NCI-H2171 treated with DMSO at 0.1 percent for 48 hours (cell line): Measurements from ENCODE around the gene FAM114A1.
"Not testable (repeated sequence)": the region's sequence is repeated elsewhere in the genome, so short reads cannot be mapped to it uniquely, and the experiment has no call there.

ENCODE experiments used
- DNase-seq: peaks from one replicate; lab custom pipeline; 2025; lab: John Stamatoyannopoulos, UW

FAM114A1 gene

DNA sequence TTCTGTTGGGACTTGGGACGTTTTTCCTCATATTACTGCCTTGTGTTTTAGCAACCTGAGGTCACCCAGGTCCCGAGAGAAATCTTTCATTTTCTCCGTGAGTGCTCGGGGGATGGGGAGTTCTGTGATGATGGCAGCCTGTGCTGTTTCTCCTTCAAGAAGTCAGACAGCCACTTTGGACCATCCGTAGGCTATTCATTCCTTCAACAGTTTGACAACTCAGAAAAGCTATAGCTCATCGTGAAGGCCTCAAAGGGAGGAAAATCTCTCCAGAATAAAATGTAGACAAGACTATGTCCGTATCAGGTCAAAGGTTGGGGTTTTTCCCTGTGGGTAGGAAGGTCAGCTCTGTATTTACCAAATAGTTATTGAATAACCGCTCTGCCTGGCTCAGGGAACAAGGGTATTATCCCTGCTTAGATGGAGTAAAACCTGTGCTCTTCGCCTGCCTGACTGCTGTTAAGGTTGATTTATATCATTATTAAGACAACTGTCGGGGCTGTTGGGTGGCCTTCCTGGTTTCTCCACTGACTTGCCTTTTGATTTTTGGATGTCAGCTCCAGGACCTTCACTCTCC is 36.6 kb downstream of the FAM114A1 start:
- DNase-seq: no peak

DNA sequence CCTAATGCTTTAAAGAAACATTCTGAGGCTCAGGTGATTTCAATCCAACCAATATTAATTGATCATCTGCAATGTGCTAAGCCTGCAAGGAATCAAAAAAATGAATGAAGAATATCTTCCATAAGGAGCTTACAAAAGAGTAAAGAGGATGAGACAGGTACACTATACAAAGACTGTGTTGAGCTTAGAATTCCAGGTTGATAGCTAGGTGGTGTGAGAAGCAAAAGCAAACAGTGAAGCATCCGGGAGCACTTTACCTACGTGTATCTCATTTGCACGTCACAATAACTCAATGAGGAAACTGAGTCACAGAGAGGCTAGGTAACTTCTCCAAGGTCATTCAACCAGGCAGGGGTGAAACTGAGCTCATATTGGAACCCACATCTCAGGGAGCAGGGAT is 37.1 kb downstream of the FAM114A1 start:
- DNase-seq: no peak

DNA sequence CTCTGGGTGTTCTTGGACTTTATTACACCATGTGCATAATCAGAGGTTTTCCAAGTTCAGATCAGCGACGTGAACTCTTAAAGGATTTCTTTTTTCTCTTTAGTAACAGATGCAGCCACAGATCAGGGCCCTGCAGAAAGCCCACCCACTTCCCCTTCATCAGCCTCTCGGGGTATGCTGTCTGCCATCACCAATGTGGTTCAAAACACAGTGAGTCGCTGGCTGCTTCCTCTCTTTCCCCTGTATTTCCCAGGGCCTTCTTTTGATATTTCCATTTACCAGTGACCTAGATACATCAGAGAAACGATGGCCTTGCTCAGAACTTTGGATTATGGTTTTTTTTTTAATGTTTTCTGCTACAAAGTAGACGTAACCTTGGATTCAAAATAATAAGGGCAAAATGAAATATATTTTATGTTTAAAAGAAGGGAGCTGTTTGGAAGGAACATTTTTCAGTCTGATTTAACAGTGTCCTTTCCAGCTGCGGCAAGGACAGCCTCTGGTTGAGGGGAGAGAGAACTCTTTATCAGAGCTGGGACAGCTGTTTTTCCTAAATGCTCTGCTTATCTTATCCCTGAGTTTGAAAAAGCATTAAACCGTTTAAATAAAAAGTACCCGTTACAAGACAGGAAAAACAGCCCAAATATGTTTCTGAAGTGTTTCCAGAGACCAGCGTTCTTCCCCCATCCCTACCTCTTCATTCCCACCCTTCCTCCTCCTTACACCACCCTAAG is 38.2 kb downstream of the FAM114A1 start:
- no peak for DNase-seq

DNA sequence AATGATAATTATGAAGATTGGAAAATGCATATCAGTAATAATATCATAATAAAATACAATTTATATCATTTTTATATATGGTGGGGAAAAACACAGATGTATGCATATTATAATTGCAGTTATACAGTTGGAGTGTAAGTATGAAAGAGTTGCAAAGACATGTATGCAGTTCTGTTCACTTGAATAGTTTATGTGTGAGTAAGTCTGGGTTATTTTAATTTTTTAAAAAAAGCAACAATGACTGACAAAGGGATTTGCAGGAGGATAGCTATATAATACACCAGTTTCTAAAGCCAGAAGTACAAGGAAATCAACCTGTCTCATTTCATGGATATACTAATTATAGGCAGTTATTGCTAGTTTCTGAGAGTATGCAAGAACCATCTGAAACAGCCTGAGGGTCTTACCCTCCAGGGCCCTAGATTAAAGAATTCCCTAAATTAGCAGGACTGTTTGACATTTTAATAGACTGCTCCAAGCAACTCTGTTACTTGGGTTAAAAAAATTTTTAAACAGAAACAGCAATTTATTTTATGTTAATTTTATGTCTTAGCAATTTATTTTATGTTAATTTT is 40.2 kb downstream of the FAM114A1 start:
- DNase-seq: no peak

DNA sequence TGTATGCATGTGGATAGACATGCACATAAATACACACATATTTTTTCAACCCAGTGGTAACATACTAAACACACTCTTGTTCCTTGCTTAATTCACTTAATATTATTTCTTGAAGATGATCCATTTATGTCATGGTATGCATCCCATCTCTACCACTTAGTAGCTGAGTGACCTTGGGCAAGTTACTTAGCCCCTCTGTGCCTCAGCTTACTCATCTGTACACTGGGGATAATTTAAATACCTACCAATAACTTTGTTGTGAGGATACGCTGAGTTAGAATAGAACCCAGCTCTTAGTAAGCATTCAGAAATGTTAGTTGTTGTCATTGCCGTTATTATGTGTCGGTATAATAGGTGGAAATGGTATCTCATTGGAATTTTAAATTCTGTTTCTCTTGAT is 41.4 kb downstream of the FAM114A1 start:
- no peak for DNase-seq

DNA sequence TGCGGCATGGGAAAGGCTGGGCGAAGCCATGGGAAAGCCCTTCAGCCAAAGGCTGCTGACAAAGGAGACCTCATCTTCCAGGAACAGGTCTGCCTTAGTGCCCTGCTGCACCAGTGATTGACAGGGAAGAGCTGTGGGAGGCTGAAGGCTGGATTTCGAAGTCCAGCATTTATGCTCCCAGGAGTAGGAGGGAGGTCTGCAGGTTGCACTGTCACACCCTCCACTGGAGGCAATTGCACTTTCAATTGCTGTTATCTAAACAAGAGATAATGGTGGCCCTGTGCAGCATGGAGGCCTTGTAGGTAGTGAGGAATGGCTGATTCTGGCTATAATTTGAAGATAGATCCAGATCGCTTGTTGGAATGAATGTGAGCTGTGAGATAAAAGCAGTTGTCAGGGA is 43.7 kb downstream of the FAM114A1 start:
- no peak for DNase-seq

DNA sequence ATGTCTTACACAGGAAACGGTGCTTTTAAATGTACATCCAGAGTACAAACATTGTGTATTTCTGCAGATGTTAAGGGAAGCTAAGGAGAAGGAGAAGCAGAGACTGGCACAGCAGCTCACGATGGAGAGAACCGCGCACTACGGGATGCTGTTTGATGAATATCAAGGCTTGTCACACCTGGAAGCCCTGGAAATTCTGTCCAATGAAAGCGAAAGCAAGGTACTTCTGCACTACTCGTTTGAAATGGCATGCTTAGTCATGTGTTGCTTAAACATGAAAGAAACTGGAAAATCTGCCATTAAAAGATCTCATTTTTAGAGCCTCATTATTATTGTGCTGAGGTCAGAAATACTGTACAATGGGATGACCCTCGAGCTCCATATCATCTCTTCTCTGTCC is 47.2 kb downstream of the FAM114A1 start:
- no peak for DNase-seq

DNA sequence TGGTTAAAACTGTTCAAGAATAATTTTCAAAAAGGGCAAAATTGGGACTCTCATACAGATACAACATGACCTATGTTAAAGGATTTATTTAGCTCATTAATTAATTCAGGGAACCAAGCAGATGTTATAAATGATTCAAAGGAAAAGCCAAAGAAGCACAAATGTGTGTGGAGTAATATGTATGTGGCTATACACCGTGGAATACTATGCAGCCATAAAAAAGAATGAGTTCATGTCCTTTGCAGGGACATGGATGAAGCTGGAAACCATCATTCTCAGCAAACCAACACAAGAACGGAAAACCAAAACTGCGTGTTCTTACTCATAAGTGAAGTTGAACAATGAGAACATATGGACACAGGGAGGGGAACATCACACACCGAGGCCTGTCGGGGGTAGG is 48.7 kb downstream of the FAM114A1 start:
- DNase-seq: not testable (repeated sequence)

DNA sequence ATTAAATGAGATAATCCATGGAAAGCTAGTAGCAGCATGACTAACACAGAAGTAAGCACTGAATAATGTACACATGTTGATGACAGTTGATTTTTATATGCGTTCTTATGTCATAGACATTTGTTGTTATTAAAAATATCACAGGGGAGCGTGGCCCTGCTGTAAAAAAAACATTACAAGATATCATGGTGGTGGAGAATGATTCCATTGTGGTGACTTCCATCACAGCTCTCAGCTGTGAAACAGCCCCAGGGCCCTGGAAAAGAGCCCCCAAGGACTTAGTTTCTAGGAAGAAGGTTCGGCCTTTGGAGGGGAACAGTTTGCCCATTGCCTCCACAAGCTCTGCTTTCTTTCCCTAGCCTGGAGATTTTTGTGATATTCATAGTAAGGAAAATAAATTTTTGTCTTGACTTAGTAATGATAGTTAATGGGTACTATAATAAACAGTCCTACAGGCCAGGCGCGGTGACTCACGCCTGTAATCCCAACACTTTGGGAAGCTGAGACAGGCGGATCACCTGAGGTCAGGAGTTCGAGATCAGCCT is 49.9 kb downstream of the FAM114A1 start:
- no peak for DNase-seq

DNA sequence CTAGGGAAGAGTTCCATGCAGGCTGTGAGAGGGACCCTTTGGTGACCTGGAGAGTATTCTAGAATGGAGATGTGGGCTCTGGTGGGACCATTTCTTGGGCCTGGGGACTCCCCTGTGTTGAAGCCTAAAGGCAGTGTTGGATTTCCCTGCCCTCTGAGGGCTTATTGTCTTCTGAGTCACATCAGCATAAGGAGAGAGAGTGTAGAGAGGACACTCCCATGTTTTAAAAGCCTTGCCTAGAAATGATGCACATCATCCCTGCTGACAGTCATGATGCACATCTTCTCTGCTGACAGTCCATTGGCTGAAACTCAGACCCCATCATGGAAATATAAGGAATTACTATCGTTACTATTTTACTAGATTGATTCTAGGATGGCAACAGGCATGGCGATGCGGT is 51.9 kb downstream of the FAM114A1 start:
- no peak for DNase-seq

DNA sequence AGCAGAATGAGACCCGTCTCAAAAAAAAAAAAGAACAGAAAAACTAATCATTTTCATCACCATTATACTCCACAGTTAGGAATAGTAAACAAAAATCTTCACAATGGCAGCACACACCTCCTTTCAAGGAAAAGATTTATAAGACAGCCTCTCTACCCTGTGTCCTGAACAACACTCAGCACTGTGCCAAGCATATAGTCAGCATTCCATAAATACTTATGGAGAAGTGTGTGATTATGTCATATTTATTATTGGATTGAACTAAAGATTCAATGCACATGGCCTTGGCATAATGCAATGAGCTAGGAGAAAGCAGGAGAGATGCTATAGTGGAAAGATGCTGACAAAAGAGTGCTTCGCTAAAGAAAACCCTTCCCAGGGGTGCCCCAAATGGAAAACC is 52.6 kb downstream of the FAM114A1 start:
- no peak for DNase-seq

DNA sequence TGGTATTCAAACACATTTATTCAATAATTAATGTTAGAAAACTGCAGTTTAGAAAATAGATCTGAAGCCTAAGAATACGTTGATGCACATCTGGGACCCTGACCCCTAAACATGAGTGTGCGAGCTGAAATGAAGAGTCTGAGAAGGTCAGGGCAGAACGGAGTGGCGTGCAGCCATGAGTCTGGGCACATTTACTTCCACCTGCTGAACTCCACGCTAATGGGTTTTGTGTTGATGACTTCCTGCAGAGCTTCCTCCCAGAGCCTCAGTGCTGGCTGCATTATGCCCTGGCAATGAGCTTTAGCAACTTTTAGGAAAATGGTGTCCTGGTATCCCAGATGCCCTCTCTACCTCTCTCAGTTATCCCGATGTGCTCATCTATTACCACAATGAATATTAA is 53.1 kb downstream of the FAM114A1 start:
- DNase-seq: no peak

DNA sequence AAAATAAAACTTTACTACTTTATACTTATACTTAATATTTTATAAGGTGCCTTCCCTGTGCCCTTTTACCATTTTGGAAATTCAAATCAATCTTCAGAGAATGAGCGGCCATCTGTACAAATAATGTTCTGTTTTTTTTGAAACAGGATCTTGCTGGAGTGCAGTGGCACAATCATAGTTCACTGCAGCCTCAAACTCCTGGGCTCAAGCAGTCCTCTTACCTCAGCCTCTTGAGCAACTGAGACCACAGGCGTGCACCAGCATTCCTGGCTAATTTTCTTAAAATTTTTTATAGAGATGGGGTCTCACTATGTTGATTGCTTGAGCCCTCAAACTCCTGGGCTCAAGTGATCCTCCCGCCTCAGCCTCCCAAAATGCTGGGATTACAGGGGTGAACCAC is 53.5 kb downstream of the FAM114A1 start:
- no peak for DNase-seq

DNA sequence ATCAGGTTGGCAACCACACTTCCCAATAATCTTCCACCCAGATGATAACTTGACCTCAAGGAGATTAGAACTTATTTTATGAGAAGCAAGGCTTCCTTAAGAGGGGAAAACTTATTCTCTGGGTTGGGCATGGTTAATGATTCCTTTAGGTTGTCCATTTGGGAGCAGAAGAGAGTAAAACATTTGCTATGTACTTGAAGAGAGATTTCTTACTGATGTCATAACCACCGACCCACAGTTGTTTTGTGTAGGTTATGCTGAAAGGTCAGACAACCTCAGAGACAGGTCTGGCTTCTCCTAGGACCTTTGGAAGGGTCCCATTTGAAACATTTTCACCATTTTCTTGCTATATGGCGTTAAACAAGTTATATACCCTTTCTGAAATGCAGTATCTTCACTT is 56.1 kb downstream of the FAM114A1 start:
- DNase-seq: no peak

DNA sequence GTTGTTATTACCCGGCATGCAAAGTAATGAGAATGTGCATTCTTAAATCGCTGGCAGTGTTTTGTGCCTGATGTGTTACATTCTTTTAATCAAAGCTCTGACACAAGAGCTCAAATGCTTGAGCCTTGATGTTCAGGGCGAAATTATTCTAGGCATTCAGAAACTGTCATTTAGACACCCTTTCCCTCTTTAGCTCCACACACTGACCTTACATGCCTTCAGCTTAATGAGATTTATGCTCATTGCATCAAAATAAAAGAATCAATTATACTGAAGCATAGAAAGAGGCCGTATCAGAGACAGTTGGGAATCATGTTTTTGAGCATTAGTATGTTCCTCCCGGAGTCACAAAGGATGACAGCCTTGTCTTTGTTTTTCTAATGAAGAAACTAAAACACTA is 56.7 kb downstream of the FAM114A1 start:
- no peak for DNase-seq

DNA sequence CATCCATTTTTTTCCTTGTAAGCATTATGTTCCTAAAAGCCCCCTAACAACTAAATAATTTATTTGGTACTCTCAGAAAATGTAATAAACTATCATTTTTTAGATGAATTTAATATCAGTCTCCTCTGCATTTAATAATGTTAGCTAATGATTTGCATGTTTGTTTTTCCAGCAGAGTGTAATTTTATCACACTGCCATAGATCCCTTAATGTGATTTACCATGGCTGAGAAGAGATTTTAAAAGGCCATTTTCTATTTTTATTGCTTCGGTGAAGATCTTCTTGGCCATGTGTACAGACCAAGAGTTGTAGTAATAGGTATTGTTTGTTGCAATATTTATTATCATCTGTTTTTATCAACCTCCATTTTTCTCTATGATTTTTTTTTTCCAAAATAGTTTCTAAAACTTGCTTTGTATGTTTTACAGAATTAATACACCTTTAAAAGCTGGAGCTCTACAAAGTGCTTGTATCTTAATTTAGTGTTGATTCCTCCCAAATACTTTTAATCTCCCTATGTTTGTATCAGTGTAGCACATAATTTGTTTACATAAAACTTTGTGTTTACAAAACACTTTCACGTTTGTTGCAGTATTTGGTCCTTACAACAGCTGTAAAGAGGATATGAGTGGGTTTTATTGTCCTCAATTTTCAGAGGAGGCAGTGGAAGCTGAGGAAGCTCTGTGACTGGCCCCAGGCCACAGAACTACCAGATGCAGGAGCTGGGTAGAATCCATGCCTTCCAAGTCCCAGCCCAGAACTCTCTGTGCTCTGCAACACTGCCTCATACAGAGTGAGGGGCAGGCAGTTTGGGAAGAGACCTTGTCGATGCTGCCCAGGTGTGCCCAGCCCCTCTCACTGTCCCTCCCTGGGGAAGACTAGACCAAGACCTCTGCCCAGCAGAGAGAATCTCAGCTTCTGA is 58.1 kb downstream of the FAM114A1 start:
- no peak for DNase-seq

DNA sequence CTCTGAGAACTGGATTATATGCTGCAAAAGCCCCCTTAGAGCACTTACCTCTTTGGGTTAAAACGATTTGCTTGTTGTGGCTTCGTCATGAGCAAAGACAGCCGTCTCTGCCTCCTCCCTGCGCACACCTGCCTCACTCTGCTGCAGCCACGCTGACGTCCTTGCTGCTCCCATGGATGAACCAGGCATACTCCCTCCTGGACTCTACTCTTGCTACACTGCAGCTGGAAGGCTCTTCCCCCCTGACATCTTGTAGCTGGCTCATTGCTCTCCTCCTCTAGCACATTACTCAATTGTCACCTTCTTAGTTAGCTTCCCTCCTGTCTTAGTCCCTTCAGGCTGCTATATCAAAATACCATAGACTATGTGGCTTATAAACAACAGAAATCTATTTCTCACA is 59.3 kb downstream of the FAM114A1 start:
- DNase-seq: no peak

DNA sequence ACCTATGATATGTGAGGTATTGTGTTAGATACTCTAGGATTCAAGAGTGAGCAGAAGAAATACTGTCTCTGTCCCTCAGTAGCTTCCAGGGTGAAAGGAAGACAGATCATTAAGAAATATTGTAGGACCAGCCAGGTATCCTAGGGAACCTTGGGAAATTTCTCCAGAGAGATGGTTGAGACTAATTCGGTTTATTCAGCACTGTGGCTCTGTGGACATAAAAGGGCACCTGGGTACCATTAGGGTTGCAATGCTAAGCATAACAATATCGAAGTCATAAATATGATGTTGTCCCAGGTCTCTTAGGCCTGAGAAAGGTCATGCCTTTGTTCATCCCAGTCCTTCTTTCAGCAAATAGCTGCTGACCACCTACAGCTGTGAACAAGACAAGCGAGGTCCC is 61.0 kb downstream of the FAM114A1 start:
- DNase-seq: no peak

DNA sequence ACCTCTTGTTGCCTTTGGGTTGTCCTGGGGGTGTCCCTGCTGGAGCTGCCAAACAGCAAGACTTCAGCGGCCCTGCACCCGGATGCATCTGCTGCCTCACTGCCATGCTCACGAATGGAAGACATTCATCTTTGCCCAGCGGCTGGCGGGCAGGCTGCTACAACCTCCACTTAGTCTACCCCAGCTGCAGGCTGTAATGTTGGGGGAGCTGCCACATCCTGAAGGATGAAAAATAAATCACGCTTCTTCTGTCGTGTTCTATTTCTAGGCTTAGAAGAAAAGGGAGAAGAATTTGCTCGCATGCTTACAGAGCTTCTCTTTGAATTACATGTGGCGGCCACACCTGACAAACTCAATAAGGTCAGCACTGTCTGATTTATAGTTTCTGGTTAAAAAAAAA is 61.4 kb downstream of the FAM114A1 start:
- DNase-seq: no peak

DNA sequence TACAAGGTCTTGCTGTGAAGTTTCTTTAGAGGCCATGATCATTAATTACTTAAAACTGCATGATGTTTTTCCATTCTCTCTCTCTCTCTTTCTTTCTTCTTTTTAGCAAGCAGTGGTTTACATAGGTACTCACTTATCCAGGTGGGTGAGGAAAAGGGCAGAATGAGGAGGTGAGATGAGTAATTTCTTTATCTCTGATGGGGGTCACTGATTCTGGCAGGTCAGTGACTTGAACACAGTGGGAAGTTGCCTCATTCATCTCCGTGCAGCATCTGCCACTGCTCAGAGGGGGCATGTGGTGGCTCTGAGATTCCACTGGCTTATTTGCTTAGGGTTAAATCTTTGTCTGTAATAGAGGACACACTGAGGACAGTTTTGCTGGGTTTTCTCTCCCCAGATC is 62.6 kb downstream of the FAM114A1 start:
- no peak for DNase-seq

DNA sequence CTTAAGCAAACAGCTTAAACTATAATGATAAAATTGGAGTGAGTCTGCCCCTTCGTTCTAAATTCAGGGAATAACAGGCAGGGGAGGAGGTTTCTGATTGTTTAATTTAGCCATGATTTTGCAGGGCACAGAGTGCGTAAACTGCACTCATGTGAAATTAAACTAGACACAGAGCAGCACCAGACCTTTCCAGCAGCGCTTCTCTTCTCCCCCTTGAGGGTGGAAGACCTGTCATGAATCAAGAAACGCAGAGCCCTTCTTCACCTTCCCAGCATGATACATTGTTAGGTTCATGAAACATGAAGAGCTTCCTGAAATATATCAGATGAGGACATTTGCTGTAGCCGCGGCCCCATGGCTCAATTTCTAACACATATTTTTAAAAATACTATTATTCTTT is 63.1 kb downstream of the FAM114A1 start:
- no peak for DNase-seq

DNA sequence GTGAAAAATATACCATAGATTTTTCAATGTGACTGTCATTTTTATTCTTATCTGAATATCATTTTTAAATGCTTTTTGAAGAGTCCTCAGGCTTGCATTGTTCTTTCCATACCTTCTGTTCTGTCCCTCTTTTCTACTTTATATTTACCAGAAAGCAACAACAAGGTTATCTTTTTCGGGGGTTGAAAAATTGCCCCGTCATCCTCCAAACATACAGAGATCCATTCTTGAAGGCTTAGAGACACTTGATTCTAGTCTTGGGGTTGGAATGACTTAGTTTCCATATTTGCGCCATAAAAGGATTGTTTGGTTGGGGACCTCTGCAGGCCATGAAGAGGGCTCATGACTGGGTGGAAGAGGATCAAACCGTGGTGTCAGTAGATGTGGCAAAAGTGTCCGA is 63.5 kb downstream of the FAM114A1 start:
- no peak for DNase-seq
